KBM-7 (cell line): ENCODE data around the gene SAXO1.
"Not testable (repeated sequence)": the region's sequence is repeated elsewhere in the genome, so short reads cannot be mapped to it uniquely, and the experiment has no call there.

Source experiments
- DNase-seq: peaks from one replicate; pipeline ENCODE4 v3.0.0-alpha.2; 2015
- in situ Hi-C: fragments of 300-500 bp; cut with MboI; formaldehyde crosslinking; loops from 2 replicates; pipeline ENCODE4 v1.14.3; 2020; ENCODE audit warnings: low sequenced_read_pairs, low pct_unique_long_range_greater_than_20kb, mixed read lengths

Gene SAXO1

DNA sequence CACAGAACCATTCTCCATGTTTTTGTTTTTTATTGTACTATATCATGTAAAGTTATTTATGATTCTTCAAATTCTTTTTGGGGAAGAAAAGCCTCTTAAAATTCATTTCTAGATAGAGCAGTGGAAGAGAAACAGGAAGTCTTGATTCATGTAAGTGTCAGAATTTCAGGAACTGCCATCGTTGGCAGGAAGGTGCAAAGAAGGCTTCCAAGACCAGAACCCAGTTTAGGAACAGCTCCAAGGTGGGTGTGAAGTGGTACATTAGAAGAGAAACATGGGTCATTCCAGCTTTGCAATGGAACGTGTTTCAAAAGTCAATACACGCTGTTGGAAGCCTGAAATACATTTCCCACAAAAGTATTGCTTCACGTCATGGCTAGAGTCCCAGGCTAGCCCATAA, 14.8 kb downstream of the SAXO1 start:
- in situ Hi-C loops = no loop called here
- DNase-seq = no peak

DNA sequence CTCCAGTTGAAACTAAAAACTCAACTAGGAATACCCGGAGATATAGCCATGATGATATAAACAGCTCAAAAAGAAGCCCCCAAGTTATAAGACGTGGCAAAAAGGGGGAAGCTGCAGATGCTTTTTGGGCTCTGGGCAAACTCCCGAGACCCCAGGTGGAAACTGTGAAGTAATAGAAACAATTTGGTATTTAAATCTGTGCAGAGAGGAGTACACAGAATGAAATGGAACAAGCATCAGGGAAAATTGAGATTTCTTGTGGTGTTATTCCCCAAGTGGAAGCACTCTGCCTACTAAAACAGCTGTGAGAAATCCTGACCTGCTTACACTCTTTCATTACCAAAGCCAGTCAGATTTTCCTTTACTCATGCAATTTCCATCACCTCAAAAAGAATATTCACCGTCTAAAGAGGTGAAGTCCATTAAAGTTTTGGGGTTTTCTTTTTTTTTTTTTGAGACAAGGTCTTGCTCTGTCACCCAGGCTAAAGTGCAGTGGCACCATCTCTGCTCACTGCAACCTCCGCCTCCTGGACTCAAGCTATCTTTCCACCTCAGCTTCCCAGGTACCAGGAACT, 23.5 kb downstream of the SAXO1 start:
- in situ Hi-C loops = no loop called here
- no peak for DNase-seq

DNA sequence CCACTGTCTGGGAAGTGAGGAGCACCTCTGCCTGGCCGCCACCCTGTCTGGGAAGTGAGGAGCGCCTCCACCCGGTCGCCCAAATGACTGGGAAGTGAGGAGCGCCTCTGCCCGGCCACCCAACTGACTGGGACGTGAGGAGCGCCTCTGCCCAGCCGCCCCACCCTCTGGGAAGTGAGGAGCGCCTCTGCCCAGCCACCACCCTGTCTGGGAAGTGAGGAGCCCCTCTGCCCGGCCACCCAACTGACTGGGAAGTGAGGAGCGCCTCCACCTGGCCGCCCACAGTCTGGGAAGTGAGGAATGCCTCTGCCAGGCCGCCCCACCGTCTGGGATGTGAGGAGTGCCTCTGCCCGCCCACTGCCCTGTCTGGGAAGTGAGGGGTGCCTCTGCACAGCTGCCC, 32.9 kb downstream of the SAXO1 start:
- in situ Hi-C loops = no loop called here
- DNase-seq = no peak

DNA sequence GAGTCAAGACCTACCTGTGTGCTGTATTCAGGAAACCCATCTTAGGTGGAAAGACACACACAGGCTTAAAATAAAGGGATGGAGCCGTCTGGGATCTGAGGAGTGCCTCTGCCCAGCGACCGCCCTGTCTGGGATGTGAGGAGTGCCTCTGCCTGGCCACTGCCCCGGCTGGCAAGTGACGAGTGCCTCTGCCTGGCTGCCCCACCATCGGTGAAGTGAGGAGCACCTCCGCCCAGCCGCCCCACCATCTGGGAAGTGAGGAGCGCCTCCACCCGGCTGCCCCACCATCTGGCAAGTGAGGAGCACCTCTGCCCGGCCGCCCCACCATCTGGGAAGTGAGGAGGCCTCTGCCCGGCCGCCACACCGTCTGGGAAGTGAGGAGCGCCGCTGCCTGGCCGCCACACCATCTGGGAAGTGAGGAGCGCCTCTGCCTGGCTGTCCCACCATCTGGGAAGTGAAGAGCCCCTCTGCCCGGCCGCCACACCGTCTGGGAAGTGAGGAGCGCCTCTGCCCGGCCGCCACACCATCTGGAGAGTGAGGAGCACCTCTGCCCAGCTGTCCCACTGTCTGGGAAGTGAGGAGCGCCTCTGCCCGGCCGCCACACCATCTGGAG, 33.7 kb downstream of the SAXO1 start:
- DNase-seq = no peak
- in situ Hi-C loops = no loop called here

DNA sequence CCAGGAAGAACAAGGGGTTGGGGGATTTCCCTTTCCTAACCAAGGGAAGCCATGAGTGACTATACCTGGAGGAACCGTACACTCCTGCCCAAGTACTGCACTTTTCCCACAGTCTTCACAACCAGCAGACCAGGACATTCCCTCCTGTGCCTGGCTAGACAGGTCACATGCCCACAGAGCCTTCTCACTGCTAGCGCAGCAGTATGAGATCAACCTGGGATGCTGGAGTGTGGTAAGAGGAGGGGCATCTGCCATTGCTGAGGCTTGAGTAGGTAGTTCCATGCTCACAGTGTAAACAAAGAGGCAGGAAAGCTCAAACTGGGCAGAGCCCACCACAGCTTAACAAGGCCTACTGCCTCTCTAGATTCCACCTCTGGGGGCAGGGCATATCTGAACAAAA, 35.9 kb downstream of the SAXO1 start:
- no peak for DNase-seq
- in situ Hi-C loops = no loop called here

DNA sequence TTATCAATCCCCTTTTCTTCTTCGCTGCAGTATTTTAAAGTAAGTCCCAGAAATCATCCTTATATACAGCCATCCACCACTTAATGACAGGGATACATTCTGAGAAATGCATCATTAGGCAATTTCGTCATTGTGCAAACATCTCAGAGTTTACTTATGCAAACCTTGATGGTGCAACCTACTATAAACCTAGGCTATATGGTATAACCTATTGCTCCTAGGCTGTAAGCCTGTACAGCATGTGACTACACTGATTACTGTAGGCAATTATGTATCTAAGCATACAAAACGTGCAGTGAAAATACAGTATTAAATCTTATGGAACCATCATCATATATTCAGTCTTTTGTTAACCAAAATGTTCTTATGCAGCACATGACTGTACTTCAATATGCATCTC, 36.8 kb downstream of the SAXO1 start:
- DNase-seq = no peak
- in situ Hi-C loops = no loop called here

DNA sequence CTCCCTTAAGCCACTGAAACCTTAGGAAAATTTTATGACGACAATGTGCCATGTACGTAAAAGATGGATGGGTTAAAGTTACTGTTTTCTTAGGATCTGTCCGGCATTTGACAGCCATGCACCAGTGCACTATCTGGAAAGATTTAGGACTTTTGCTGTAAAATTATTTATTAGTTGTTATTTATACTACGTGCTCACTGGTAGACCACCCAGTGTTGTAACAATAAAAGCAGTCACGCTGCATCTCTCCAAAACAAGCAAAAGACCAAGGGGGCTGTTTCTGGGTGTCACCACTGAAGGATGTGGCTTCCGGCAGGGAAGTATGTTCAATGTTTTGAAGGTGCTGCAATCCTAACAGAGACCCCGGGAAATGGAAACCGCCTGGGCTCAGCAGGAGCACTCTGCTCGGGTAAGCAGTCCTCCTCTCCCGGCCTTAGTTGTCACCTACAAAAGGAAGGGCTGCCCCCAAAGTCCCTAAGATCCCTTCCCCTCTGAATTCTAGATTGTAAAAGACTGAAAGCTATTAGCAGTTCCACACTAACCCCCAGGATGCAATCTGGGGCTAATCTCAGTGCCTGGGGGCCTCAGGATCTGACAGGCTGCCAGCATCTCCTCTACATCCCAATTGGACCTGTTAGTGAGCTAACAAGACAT, 38.6 kb downstream of the SAXO1 start:
- in situ Hi-C loops = no loop called here

DNA sequence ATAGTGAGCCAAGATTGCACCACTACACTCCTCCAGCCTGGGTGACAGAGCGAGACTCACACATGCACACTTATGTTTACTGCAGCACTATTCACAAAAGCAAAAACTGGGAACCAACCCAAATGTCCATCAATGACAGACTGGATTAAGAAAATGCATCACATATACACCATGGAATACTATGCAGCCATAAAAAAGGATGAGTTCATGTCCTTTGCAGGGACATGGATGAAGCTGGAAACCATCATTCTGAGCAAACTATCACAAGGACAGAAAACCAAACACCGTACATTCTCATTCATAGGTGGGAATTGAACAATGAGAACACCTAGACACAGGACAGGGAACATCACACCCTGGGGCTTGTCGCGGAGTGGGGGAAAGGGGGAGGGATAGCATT, 41.8 kb downstream of the SAXO1 start:
- DNase-seq, in situ Hi-C loops: not testable (repeated sequence)

More for the DNA sequence above, 38.6 kb downstream of the SAXO1 start:
- DNase-seq = no peak

DNA sequence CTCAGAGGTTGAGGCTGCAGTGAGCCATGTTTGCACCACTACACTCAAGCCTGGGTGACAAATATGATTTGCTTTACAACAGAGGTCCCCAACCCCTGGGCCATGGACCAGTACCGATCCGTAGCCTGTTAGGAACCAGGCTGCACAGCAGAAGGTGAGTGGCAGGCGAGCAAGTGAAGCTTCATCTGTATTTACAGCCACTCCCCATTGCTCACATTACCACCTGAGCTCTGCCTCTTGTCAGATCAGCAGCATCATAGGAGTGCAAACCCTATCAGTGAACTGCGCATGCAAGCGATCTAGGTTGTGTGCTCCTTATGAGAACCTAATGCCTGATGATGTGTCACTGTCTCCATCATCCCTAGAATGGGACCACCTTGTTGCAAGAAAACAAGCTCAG, 42.5 kb downstream of the SAXO1 start:
- in situ Hi-C loops = no loop called here
- DNase-seq = no peak

DNA sequence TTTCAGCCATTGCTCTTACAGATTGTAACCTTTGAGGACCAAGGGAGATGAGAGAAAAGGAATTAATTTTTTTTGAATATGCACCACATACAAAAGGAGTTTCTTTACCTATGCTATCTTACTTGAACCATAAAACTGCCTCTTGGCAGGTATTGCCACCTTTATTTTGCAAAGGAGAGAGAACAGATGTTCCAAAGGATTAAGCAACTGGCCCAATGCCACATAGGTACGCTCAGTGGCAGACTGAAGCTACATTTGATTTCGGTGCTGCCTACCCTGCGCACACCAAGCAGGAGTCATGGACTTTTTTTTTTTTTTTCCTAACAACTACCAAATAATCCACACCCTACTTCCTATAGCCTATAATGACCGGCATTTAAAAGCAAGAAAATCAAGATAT, 43.1 kb downstream of the SAXO1 start:
- no peak for DNase-seq
- in situ Hi-C loops = no loop called here

DNA sequence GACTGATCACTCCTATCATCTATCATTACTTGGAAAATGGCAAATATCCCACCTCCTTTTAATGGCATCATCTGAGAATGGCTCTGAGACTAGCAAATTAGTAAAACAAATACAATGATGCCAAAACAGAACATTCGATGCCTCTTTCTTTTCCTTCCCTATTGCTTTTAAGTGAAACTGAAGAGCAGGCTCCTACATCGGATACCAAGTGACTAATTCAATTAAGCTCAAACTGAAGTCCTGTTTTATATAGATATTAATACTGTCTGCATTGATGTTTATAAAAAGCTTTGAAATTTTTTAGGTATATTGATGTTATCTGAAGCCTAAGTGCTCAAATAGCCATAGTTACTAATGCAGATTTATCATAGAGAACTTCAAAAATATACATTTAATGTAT, 43.9 kb downstream of the SAXO1 start:
- no peak for DNase-seq
- in situ Hi-C loops = no loop called here

DNA sequence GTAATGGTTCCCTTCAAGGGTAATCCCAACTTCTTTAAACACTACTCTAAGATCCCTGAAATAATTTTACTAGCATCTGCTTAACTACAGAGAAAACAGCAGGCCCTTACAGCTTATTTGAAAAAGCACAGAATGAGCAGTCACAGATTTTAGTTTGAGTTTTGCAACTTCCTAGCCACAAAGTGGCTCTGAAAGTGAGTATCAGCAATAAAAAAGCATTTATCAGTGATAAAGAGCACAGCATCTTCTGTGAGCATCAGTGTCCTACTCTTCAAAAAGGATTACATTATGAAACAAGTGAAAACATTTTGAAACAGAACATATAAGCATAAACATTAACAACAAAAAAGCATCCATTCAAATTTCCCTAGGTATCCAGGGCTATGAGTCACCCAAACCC, 45.0 kb downstream of the SAXO1 start:
- in situ Hi-C loops = no loop called here
- DNase-seq = no peak

DNA sequence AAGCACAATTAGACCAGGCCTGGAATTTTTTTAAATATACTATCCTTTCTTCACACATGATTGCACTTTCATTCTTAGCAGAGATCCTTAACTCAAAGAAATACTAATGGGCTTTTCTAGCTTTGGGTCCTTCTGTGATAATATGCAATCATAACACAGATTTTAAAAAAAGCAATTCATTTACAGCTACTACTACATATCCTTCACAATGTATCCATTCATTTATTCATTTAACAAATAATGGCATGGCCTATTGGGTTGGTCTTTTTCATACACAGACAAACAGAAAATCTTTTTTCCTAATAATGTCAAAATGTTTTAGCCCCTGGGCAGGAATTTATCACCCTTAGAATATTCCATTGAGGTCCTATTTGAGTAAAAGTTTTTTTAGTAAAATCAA, 47.0 kb downstream of the SAXO1 start:
- DNase-seq = no peak
- in situ Hi-C loops = no loop called here

DNA sequence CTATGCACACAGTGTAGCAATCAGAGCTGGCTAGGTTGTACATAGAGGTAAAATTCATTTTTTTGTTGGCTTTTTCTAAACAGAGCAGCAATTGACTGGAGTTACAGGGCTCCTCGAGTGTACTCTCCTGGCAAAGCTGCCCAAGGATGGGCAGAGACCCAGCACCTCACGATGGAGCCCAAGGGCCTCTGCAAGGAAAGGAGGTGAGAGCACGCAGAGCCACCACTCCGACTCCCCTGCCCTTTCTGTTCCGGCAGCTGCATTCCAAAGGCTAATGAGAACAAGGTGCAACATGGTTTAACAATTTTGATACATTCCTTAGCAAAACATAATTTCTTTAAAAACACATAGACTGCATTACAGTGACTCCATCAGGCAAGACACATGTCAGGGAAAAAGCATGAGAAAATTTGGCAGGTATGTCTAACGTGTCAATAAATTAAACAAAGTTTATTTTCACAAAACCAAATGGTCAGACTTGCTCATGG, 47.5 kb downstream of the SAXO1 start:
- in situ Hi-C loops = no loop called here
- DNase-seq = no peak

DNA sequence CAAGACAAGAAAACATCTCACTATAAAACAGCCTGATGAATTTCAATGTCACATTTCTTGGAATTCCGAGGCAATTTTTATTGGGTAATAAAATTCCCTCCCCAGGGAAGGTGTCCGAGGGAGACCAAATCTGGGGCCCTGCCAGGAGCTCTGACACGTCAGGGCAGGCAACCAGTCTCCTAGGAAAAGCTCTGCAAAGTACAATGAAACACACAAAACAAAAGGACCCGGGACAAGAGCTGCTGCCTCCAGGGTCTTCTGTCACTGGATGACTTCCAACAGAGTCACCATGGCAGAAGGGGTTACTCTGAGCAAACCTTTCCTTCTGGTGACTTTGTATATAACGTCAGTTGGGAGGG, 50.8 kb downstream of the SAXO1 start:
- in situ Hi-C loops = no loop called here
- no peak for DNase-seq

DNA sequence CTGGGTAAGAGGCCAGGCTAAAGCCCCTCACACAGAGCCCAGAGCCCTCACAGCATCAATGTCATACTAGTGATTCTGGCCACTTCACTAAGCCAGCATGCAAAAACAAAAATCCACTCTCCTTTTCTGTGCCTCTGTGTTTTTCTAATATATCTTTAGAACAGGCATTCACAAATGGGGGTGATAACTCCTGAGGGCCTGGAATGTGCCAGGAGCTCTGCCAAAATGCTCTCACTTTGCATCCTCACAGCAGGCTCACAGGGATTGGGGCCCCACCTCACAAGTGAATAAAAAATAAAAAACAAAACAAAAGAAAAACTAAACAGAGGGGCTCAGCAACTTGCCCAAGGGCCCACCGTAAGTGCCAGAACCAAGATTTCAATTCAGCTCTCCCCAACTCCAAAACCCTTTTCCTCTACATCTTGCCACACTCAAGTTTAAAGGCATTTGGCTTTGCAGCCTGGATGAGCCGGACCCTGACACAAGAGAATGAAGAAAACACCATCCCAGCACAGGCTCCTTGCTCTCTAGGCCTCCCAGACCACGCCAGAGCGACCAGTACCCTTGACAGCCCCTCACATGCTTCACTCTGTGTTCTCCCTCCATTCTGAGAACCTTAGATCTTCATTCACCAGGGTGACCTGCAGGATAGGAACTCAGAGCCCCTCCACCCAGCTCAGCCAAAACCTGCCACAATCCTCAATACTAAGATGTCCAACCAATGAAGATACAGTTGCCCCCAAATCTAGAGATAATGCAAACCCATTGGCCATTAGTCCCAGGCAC, 51.3 kb downstream of the SAXO1 start:
- in situ Hi-C loops = no loop called here
- no peak for DNase-seq

DNA sequence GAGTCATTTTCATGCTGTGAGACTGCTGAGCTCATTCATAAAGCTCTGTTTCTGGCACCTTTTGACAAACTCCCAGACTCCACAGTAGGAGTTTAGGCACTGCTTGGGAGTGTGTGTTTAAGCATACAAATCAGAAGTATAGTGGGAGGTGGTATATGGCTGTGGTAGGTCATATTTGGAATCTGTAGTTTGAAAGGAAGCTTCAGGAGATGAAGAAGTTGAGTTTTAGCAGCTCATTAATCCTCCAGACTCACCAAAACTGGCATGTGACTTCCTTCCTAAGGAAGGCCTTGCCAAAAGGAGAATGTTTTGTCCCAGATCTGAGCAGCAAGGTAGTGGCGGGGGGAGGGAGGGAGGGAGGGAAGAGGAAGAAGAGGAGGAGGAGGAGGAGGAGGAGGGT, 52.8 kb downstream of the SAXO1 start:
- no peak for DNase-seq
- in situ Hi-C loops = no loop called here

DNA sequence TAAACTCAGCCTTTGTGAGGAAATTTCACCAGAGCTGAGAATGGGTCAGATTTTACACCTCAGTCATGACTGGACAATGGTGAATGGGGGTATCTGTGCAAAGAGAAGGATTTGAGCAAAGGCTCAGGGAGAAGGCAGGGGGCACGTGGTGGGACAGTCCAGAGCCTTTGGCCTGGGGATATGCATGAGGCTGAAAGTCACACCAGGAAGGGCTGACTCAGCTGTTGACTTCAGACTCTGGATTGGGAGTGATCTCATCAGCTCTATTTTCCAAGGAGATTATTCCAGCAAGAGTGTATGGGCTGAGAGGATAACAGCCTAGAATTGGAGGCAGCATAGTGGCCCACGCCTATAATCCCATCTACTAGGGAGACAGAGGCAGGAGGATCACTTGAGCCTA, 53.6 kb downstream of the SAXO1 start:
- in situ Hi-C loops = no loop called here
- DNase-seq = no peak

DNA sequence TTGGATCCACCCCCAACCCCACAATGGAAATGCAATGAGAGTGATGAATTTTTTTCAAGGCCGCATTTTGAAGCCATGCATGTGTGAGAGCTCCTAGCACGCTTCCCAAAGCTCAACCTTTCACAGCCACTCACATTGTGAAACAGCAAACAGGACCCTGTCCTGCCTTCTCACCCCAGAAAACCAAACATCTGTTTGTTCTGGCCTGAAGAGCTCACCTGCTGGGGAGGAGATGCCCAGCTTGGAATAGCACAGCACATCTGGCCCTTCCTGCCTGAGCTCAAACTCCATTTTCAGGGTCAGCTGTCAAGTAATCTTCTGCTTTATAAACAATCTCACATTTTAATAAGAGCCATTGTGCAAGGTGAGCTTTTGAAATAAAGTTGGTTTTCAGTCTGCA, 54.8 kb downstream of the SAXO1 start:
- in situ Hi-C loops = no loop called here
- DNase-seq = no peak
